HCT116 (cell line): ENCODE data around the gene GPM6B. TPM values are rescaled to one million over a fixed set of nuclear protein-coding genes. Genes with fewer than 3 reads are reported as not detected.

Source experiments
- ATAC-seq: fragments of 200-7000 bp; cut with Tn5 transposase; 2 replicates; pipeline ENCODE4 v1.9.1; 2020; ENCODE audit warnings: mild to moderate bottlenecking, moderate library complexity
- BruUV-seq: library from RNA; stranded (reverse); fragments of 400-500 nt; replicated peaks from 2 replicates; lab custom pipeline; 2021; lab: Mats Ljungman, UMichigan
- CTCF ChIA-PET: fragments of 300-600 bp; sonication (Branson Sonifier 250); formaldehyde crosslinking; loops from one replicate; lab custom pipeline; 2021; ENCODE audit warnings: antibody characterized with exemption; lab: Charles Lee
- POLR2A ChIA-PET: fragments of 300-600, 350-600 bp; sonication (Branson Sonifier 250); formaldehyde crosslinking; loops from one replicate; lab custom pipeline; 2021; ENCODE audit warnings: antibody characterized with exemption; lab: Charles Lee
- RAD21 ChIA-PET, 2 experiments: fragments of 300-600 bp; sonication (Branson Sonifier 250); formaldehyde crosslinking; loops; one replicate each; lab custom pipeline; 2023; ENCODE audit warnings: low total read pairs in 2 of 2; ENCODE audit not compliant: uncharacterized antibody in 2 of 2, unreplicated experiment in 2 of 2, low non-redundant PET in 1 of 2; lab: Charles Lee
- DNase-seq: peaks from one replicate; pipeline ENCODE4 v3.0.0-alpha.2; 2010; ENCODE audit warnings: low read depth, low spot score
- H2AFZ ChIP-seq: fragments of 200-600 bp; shearing (Covaris generic), sonication (generic); 2 replicates; pipeline ENCODE4 v1.6.1; 2017; ENCODE audit warnings: low read depth, mixed run types, mixed read lengths, antibody characterized with exemption, low read length; ENCODE audit not compliant: poor library complexity, severe bottlenecking
- H3K27ac ChIP-seq: 2 replicates; pipeline ENCODE4 v1.5.1; 2012; ENCODE audit warnings: low read depth, low read length
- H3K27me3 ChIP-seq: fragments of 200-600 bp; sonication (generic); 2 replicates; pipeline ENCODE4 v1.6.1; 2016; ENCODE audit warnings: mixed run types, low read length, mixed read lengths; ENCODE audit not compliant: insufficient read depth
- H3K36me3 ChIP-seq, 2 experiments: fragments of 200-500 bp in 1 of 2; fragments of 200-600 bp in 1 of 2; sonication (Bioruptor generic) in 1 of 2; sonication (generic) in 1 of 2; 2 replicates each; pipeline versions ENCODE4 v1.5.1 to v1.6.1; 2014 to 2016; ENCODE audit warnings: low read length in 2 of 2, inconsistent platforms in 1 of 2, mixed read lengths in 1 of 2, mixed run types in 1 of 2; ENCODE audit not compliant: insufficient read depth in 2 of 2, control insufficient read depth in 1 of 2
- H3K4me1 ChIP-seq, 2 experiments: fragments of 200-600 bp in 1 of 2; sonication (generic) in 1 of 2; 2 replicates each; pipeline versions ENCODE4 v1.5.1 to v1.6.1; 2012 to 2017; ENCODE audit warnings: low read length in 2 of 2, inconsistent platforms in 1 of 2, mild to moderate bottlenecking in 1 of 2, mixed read lengths in 1 of 2, mixed run types in 1 of 2, moderate library complexity in 1 of 2; ENCODE audit not compliant: insufficient read depth in 2 of 2, control insufficient read depth in 1 of 2
- H3K4me2 ChIP-seq: fragments of 200-600 bp; sonication (generic); 2 replicates; pipeline ENCODE4 v1.6.1; 2017; ENCODE audit warnings: mixed run types, low read length, mixed read lengths
- H3K4me3 ChIP-seq, 2 experiments: fragments of 200-600 bp in 1 of 2; sonication (generic) in 1 of 2; replicated peaks in 1 of 2; 2 replicates each; pipeline ENCODE4 v1.5.1; 2011 to 2016; ENCODE audit warnings: low read length in 2 of 2, control low read depth in 1 of 2, low read depth in 1 of 2, mild to moderate bottlenecking in 1 of 2, mixed read lengths in 1 of 2, mixed run types in 1 of 2
- H3K79me2 ChIP-seq: fragments of 200-600 bp; sonication (generic); 2 replicates; pipeline ENCODE4 v1.6.1; 2017; ENCODE audit warnings: mild to moderate bottlenecking, mixed run types, low read length, moderate library complexity, mixed read lengths; ENCODE audit not compliant: insufficient read depth
- H3K9ac ChIP-seq: fragments of 200-600 bp; sonication (generic); 2 replicates; pipeline ENCODE4 v1.6.1; 2016; ENCODE audit warnings: low read length, mixed read lengths
- H3K9me2 ChIP-seq: fragments of 200-600 bp; sonication (generic), shearing (Covaris generic); 2 replicates; pipeline ENCODE4 v1.6.1; 2017; ENCODE audit warnings: mixed run types, mild to moderate bottlenecking, moderate library complexity; ENCODE audit not compliant: insufficient read depth
- H3K9me3 ChIP-seq, 2 experiments: fragments of 200-500 bp in 1 of 2; fragments of 200-600 bp in 1 of 2; sonication (Bioruptor generic) in 1 of 2; sonication (generic) in 1 of 2; 2 replicates each; pipeline ENCODE4 v1.6.1; 2014 to 2017; ENCODE audit warnings: low read length in 2 of 2, mixed read lengths in 2 of 2, inconsistent platforms in 1 of 2, low read depth in 1 of 2, mild to moderate bottlenecking in 1 of 2, mixed run types in 1 of 2, moderate library complexity in 1 of 2; ENCODE audit not compliant: control insufficient read depth in 1 of 2, insufficient read depth in 1 of 2
- H4K20me1 ChIP-seq: fragments of 200-600 bp; sonication (generic), shearing (Covaris generic); 2 replicates; pipeline ENCODE4 v1.6.1; 2017; ENCODE audit warnings: mixed run types, mild to moderate bottlenecking, moderate library complexity; ENCODE audit not compliant: insufficient read depth
- CBX3 ChIP-seq: IDR thresholded peaks from 2 replicates; pipeline ENCODE4 v1.6.1; 2012; ENCODE audit warnings: low read depth
- CEBPB ChIP-seq: IDR thresholded peaks from 2 replicates; pipeline ENCODE4 v1.6.1; 2012; ENCODE audit warnings: low read depth
- ELF1 ChIP-seq: IDR thresholded peaks from 2 replicates; pipeline ENCODE4 v1.6.1; 2012; ENCODE audit warnings: low read depth, borderline replicate concordance
- EZH2 ChIP-seq: fragments of 200-600 bp; sonication (generic); IDR thresholded peaks from 2 replicates; pipeline ENCODE4 v1.6.1; 2017; ENCODE audit warnings: antibody characterized with exemption, mixed run types
- JUND ChIP-seq: IDR thresholded peaks from 2 replicates; pipeline ENCODE4 v1.6.1; 2012
- POLR2A ChIP-seq: IDR thresholded peaks from 2 replicates; pipeline ENCODE4 v1.7.0; 2011; ENCODE audit warnings: borderline replicate concordance; ENCODE audit not compliant: insufficient read depth, insufficient read length; ENCODE audit errors: extremely low read depth
- POLR2AphosphoS5 ChIP-seq: IDR thresholded peaks from 2 replicates; pipeline ENCODE4 v1.6.1; 2011; ENCODE audit warnings: mild to moderate bottlenecking, low read depth, low read length, moderate library complexity
- RAD21 ChIP-seq: IDR thresholded peaks from 2 replicates; pipeline ENCODE4 v1.6.1; 2012; ENCODE audit warnings: low read depth, mild to moderate bottlenecking
- SP1 ChIP-seq: IDR thresholded peaks from 2 replicates; pipeline ENCODE4 v1.6.1; 2012; ENCODE audit warnings: low read depth
- SRF ChIP-seq: IDR thresholded peaks from 2 replicates; pipeline ENCODE4 v1.6.1; 2012; ENCODE audit warnings: low read depth
- TCF7L2 ChIP-seq: IDR thresholded peaks from 2 replicates; pipeline ENCODE4 v1.7.0; 2011; ENCODE audit warnings: borderline replicate concordance, inconsistent platforms; ENCODE audit not compliant: insufficient read depth, insufficient read length; ENCODE audit errors: extremely low read depth
- YY1 ChIP-seq: IDR thresholded peaks from 2 replicates; pipeline ENCODE4 v1.6.1; 2011; ENCODE audit warnings: low read length, low read depth, moderate library complexity, mild to moderate bottlenecking; ENCODE audit not compliant: insufficient replicate concordance; ENCODE audit errors: extremely low read depth
- ZFX ChIP-seq: fragments of 450-650 bp; IDR thresholded peaks from 2 replicates; pipeline ENCODE4 v1.6.1; 2017
- intact Hi-C: fragments of 100-400 bp; cut with micrococcal nuclease; formaldehyde crosslinking; loops from 2 replicates; pipeline ENCODE4 v1.10.0; 2022
- total RNA-seq: library from RNA; stranded (reverse); gene quantifications from one replicate; pipeline ENCODE4 v1.2.1, GENCODE V29; 2021; ENCODE audit not compliant: unreplicated experiment
- TF ChIP-seq, protein P1 (sequence below): IDR thresholded peaks from 2 replicates; pipeline ENCODE4 v1.6.1; 2012

Gene GPM6B
- total RNA-seq, 1 experiment from 2014 or later = 0.07 TPM

- no peak overlapping the region for H3K4me3 ChIP-seq
- H3K9me2 ChIP-seq = no peaks in the 10 kb centered on the region
- no peaks in the 10 kb centered on the region for H3K79me2 ChIP-seq
- intact Hi-C loops = no loop called here
- RAD21 ChIA-PET = no interaction called here
- H2AFZ ChIP-seq = no peak overlapping the region
- no peaks in the 10 kb centered on the region for H3K9me3 ChIP-seq
- DNase-seq = no peak
- H4K20me1 ChIP-seq = no peaks in the 10 kb centered on the region
- BruUV-seq = no TSS peak
- no peak overlapping the region for H3K4me2 ChIP-seq
- POLR2A ChIA-PET = no interaction called here
- no peaks in the 10 kb centered on the region for H3K27me3 ChIP-seq
- TF ChIP-seq JUND (no peak), ELF1 (no peak), RAD21 (no peak)
- CTCF ChIA-PET = no interaction called here
- no peak overlapping the region for H3K9ac ChIP-seq
- ATAC-seq = no peak
- H3K27ac ChIP-seq = no peak overlapping the region
- no peaks in the 10 kb centered on the region for H3K36me3 ChIP-seq
- H3K4me1 ChIP-seq = no peaks in the 10 kb centered on the region
Measured at GRCh38 chrX:13786048-13786447, 30.8 kb downstream of the GPM6B start.

DNA sequence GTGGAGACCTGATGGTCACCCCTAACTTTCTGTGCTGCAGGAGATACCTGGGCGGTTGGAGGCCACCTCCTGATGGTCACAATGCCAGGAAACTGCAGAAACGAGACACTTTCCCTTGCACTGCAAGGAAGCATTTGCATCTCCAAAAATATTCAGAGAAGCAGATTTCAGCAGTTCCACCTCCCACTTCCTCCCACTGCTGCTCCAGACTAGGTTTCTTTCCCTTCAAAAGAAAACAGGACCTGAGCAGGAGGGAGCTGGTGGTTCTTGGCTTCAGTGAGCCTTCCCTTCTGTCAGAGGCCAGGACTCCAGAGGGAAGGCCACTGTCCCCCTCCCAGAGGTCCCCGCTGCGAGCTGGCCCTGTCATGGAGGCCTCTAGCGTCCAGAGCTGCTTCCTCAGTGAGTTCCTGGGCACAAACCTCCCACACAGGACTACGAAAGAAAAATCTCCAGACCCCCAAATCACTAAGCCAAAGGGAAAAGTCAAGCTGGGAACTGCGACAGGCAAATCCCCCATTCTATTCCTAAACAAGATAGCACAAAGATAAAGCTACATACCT, 35.9 kb downstream of the GPM6B start:
- no peak overlapping the region for H3K4me3 ChIP-seq
- no peaks in the 10 kb centered on the region for H4K20me1 ChIP-seq
- no TSS peak for BruUV-seq
- CTCF ChIA-PET = no interaction called here
- no peak overlapping the region for H2AFZ ChIP-seq
- H3K4me2 ChIP-seq = no peak overlapping the region
- no peak for ATAC-seq
- intact Hi-C loops = no loop called here
- no peaks in the 10 kb centered on the region for H3K36me3 ChIP-seq
- H3K9ac ChIP-seq = no peak overlapping the region
- no peaks in the 10 kb centered on the region for H3K9me3 ChIP-seq
- POLR2A ChIA-PET = no interaction called here
- no peak overlapping the region for H3K27ac ChIP-seq
- H3K27me3 ChIP-seq = no peaks in the 10 kb centered on the region
- DNase-seq = no peak
- TF ChIP-seq CBX3 (no peak), SRF (no peak), SP1 (no peak), YY1 (no peak), TCF7L2 (no peak), ZFX (no peak), JUND (no peak), POLR2A (no peak), EZH2 (no peak), CEBPB (no peak), POLR2AphosphoS5 (no peak)
- TF ChIP-seq, protein P1, sequence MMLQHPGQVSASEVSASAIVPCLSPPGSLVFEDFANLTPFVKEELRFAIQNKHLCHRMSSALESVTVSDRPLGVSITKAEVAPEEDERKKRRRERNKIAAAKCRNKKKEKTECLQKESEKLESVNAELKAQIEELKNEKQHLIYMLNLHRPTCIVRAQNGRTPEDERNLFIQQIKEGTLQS = no peak
- RAD21 ChIA-PET = no interaction called here
- no peaks in the 10 kb centered on the region for H3K4me1 ChIP-seq
- no peaks in the 10 kb centered on the region for H3K79me2 ChIP-seq
- H3K9me2 ChIP-seq = no peaks in the 10 kb centered on the region
